Fibroblast of skin of abdomen (primary cell): ENCODE results near the gene TMEM168.
"Not testable (repeated sequence)": the region's sequence is repeated elsewhere in the genome, so short reads cannot be mapped to it uniquely, and the experiment has no call there.

Experiments
- DNase-seq: peaks from one replicate; pipeline ENCODE4 v3.0.0-alpha.2; 2013

TMEM168 gene

GRCh38 chr7:112779667-112780066, 10.5 kb downstream of the TMEM168 start:
- no peak for DNase-seq

DNA sequence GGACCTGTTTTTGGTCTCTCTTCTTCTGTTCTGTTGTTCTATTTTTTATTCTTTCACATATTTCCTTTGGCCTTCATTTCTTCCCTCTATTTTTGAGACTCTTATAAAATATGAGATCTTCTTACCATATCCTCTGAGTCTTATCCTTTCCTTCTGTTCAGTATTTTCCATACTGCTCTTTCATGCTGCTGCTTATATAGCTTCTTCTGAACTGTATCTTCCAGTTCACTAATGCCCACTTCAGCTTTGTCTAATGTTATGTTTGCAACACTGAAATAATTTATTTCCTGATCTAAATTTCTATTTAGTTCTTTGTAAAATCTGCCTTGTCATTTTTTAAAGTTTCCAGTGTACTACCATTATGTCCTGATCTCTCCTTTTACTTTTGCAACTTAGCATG, 12.8 kb downstream of the TMEM168 start:
- no peak for DNase-seq

- no peak for DNase-seq
Observed at GRCh38 chr7:112771166-112771565, 19.0 kb downstream of the TMEM168 start.

GRCh38 chr7:112770051-112770450, 20.1 kb downstream of the TMEM168 start:
- no peak for DNase-seq

DNA sequence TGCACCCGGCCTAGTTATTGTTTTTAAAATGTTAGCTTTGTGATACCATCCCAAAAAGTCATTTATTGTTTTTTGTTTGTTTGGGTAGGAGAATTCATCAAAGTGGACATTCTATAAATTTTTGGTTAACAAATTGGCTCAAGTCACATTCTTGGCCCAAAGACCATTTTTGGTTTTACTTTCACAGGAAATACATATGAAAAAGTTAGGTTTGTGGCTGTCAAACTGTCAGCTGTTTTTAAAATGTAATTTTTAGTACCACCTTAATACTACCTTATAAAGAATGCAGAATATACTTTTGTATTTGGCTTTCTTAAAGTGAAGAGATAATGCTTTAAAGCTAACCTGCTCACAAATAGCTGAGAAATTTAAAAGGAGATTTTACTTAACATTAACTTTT, 25.1 kb downstream of the TMEM168 start:
- DNase-seq: no peak

- no peak for DNase-seq
Observed at GRCh38 chr7:112763996-112764395, 26.2 kb downstream of the TMEM168 start.

- no peak for DNase-seq
Observed at GRCh38 chr7:112763298-112763697, 26.9 kb downstream of the TMEM168 start.

DNA sequence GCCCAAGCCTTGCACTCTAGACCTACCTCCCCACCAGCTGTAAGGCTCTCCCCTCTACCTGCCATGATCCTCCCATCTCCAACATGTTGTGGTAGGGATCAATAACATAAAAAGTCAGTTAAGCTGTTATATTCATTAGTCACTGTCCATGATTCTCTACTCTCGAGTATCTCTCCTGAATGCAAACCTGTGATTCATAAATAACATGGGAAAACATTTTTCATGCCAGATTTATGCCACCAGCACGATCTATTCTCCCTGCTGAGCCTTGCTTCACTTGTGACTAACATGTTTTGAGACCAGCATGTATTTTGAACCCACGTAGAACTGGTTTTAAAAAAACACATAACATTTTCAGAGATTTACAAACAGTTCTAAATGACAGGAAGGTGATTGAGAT, 30.3 kb downstream of the TMEM168 start:
- DNase-seq: no peak

GRCh38 chr7:112757337-112757736, 32.9 kb downstream of the TMEM168 start:
- DNase-seq: no peak

GRCh38 chr7:112753298-112753697, 36.9 kb downstream of the TMEM168 start:
- DNase-seq: no peak

DNA sequence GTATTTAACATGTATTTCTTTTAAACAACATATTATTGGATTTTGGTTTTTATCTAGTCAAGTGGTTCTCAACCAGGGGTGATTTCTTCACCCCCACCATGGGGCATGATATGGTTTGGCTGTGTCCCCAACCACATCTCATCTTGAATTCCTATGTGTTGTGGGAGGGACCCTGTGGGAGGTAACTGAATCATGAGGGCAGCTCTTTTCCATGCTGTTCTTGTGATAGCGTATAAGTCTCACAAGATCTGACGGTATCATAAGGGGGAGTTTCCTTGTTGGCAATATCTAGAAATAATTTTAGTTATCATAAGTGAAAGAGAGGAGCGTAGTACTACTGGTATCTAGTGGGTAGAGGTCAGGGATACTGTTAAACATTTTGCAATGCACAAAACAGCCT, 37.6 kb downstream of the TMEM168 start:
- DNase-seq: no peak

DNA sequence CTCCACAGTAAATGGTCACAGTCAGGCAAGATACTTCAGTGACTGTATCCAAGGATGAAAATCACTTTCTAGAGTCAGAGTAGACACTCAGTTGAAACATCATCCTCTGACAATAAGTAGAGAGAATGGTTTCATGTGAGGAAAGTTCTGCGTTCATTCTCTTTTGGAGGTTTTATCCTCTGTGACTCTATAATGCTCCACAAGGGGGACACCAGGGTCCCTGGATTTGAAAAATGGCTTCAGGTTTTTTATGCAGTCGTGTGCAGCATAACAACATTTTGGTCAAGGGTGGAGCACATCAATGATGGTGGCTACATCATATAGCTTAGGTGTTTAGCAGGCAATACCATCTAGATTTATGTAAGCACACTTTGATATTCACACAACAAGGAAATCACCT, 40.4 kb downstream of the TMEM168 start:
- no peak for DNase-seq

GRCh38 chr7:112748381-112748780, 41.8 kb downstream of the TMEM168 start:
- no peak for DNase-seq

DNA sequence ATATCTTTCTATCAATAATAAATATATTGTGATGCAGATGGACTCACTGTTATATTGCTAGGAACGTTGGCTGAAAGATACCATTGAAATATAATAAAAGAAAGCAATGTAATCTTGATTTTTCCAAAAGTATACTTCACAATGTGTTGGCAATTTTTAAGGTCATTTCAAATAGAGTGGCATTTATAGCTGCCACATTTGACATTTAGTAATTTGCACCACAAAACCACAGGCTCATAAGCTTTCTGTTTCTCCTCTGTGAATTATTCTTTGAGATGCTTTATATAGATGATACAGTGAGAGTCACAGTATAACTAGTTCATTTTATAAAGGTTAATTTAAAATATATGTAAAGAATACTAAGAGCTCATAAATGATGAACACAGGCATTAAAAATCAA, 44.6 kb downstream of the TMEM168 start:
- DNase-seq: no peak

GRCh38 chr7:112744818-112745217, 45.4 kb downstream of the TMEM168 start:
- no peak for DNase-seq

- DNase-seq: no peak
Observed at GRCh38 chr7:112743811-112744210, 46.4 kb downstream of the TMEM168 start.

DNA sequence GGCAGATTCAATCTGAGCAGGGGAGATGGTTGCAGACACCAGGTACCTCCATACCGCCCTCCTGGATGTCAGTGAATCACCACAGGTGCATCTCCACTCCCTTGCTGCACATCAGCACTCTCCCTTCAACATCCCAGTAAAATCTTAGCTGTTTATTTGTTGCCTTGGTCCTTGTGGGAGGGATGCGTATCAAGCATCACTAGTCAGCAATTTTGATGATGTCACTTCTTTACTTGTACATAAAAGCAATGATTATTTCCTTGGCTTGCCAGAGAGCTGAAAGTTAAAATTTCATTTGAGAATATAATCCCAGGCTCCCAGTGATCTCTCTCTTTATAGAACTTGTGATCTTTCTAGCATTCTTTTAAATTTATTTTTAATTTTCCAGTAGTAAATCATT, 49.5 kb downstream of the TMEM168 start:
- no peak for DNase-seq

DNA sequence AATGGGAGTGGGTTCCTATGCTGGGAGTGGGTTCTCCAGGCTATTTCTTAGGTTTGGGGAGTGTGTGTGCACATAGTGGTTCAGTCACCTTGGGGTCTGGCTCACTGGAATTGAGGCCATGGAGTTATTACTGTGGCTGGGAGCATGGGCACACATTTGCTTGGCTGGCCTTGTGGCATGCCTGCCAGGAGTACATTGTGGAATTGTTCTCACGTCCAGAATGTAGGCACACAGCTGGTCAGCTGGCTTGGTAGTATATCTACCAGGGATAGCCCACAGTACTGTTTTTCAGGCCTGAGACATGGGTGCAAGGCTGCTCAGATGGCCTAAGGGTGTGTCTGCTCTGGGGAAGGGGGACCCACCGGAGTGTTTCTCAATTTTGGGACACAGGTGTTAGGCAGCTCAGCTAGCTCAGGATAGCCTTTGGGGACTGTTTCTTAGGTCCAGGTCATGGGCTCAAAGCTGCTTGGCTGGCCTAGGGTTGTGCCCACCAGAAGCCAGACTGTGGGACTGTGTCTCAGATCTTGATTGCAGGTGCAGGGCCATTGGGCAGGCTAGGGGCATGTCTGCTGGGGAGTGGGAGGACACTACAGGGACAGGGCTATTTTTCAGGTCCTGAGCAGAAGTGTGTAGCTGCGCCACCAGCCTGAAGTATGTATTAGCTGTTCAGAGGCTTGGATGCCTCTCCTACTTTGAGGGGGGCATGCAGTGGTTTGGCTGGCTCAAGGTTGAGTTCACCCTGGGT, 50.6 kb downstream of the TMEM168 start:
- DNase-seq: no peak

DNA sequence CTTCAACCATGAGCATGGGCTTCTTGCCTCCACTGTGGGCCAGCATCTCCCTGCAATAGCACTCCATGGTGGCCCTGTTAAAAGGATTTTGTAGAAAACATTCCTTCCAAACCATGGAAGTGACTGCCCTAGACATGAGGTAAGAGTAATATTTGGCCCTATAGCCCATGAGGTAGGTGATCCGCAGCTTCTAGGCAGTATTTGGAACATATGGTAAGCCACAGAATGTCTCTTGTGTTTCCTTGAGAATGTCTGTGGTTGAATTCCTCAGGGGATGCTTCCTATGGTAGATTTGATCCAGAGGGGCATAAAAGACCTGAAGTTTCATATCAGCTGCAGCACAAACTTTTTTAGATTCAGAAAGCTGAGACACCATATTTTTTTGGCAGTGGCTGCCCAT, 54.9 kb downstream of the TMEM168 start:
- DNase-seq: no peak

DNA sequence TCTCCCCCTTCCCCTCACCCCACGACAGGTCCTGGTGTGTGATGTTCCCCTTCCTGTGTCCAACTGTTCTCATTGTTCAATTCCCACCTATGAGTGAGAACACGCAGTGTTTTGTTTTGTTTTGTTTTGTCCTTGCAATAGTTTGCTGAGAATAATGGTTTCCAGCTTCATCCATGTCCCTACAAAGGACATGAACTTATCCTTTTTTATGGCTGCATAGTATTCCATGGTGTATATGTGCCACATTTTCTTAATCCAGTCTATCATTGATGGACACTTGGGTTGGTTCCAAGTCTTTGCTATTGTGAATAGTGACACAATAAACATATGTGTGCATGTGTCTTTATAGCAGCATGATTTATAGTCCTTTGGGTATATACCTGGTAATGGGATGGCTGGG, 58.9 kb downstream of the TMEM168 start:
- DNase-seq: not testable (repeated sequence)

- DNase-seq: no peak
Observed at GRCh38 chr7:112726076-112726475, 64.1 kb downstream of the TMEM168 start.

DNA sequence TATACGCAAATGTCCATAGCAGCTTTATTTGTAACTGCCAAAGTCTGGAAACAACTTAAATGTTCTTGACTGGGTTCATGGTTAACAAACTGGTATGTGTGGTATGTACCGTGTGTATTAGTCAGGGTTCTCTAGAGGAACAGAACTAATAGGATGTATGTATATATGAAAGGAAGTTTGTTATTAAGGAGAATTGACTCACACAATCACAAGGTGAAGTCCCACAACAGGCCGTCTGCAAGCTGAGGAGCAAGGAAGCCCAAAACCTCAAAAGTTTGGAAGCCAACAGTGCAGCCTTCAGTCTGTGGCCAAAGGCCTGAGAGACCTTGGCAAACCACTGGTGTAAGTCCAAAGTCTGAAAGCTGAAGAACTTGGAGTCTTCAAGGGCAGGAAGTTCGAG, 66.8 kb downstream of the TMEM168 start:
- peak; percentile 31 for DNase-seq

DNA sequence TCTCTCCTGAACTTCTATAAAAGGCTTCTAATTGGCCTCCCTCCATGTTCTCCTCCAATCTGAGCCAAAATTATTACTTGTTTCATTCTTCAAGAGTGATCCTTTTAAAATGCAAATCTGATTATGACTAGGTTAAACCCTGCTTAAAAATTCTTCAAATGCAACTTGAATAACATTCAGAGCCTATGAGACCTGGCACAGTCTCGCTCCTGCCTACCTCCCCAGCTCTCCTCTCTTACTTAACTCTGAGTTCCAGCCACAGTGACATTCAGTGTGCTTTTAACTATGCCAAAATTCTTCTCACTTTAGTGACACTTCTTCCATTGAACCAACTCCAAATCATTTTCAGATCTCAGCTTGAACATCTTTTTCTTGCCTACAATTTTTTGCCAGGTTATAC, 68.8 kb downstream of the TMEM168 start:
- DNase-seq: no peak

- DNase-seq: no peak
Observed at GRCh38 chr7:112715525-112715924, 74.7 kb downstream of the TMEM168 start.

GRCh38 chr7:112714917-112715316, 75.3 kb downstream of the TMEM168 start:
- DNase-seq: no peak
